ENCODE results near the gene ABHD2.

DNA sequence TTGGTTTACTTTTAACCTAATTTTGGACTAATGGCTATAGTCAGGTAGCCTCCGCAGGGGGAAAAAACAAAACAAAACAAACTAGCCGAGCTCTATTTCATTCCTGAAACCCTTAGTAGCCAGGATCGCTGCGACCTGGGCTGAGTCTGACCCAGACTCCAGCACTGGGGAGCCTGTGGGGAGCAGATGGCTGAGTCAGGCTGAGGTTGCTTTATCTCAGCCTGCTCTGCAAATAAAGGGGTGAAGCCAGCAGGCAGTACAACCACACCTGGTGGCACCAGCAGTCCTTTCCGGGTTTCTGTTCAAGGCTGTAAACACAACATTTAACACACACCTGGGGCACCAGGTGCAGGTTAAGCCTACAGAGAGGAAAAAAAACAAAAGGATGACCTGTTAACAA is 27.3 kb downstream of the ABHD2 start:
- TF ChIP-seq, protein P1, sequence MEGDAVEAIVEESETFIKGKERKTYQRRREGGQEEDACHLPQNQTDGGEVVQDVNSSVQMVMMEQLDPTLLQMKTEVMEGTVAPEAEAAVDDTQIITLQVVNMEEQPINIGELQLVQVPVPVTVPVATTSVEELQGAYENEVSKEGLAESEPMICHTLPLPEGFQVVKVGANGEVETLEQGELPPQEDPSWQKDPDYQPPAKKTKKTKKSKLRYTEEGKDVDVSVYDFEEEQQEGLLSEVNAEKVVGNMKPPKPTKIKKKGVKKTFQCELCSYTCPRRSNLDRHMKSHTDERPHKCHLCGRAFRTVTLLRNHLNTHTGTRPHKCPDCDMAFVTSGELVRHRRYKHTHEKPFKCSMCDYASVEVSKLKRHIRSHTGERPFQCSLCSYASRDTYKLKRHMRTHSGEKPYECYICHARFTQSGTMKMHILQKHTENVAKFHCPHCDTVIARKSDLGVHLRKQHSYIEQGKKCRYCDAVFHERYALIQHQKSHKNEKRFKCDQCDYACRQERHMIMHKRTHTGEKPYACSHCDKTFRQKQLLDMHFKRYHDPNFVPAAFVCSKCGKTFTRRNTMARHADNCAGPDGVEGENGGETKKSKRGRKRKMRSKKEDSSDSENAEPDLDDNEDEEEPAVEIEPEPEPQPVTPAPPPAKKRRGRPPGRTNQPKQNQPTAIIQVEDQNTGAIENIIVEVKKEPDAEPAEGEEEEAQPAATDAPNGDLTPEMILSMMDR (IDR thresholded peaks at IDR 0.05), result no peak
- TF ChIP-seq ZFX (IDR thresholded peaks at IDR 0.05; ENCODE audit: borderline replicate concordance), result no peak

All from 22Rv1 (cell line).